ENCODE results near the gene CASP7.
"Not testable (repeated sequence)": the region's sequence is repeated elsewhere in the genome, so short reads cannot be mapped to it uniquely, and the experiment has no call there.

Gene CASP7

DNA sequence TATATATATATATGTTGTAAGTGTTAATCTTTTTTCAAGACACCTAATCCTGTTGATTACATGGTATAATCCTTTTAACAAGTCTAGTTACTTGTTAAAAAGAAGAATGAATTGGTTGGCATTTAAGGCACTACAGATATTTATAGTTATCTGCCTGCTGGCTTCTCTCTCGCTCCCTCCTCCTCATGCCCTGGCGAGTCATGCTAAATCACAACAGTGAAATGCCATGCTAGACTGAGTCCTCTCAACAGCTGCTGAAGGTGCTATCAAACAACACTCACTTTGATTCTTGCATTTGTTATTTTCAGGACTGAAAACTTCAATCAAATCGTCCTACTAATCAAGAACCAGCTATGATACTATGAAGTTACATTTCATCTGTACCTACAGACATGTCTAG is 31.2 kb upstream of the CASP7 start:
- Histone ChIP-seq H3K4me1 (ENCODE audit: control insufficient read depth, insufficient read depth, low read length) (no peaks in the 10 kb centered on the region), H3K9me3 (ENCODE audit: control insufficient read depth, insufficient read depth, low read length) (no peaks in the 10 kb centered on the region), H3K27ac (ENCODE audit: low read length) (no peak overlapping the region), H3K27me3 (ENCODE audit: control insufficient read depth, insufficient read depth, low read length) (no peaks in the 10 kb centered on the region), H3K36me3 (ENCODE audit: control insufficient read depth, insufficient read depth, low read length) (no peaks in the 10 kb centered on the region), H3K4me3 (ENCODE audit: low read length) (no peak overlapping the region)
- WGBS (ENCODE audit: insufficient coverage, insufficient read length), result no CpG with 5 or more reads among the region's 3 CpGs
- no peak for DNase-seq (ENCODE audit: low read depth, low spot score)

DNA sequence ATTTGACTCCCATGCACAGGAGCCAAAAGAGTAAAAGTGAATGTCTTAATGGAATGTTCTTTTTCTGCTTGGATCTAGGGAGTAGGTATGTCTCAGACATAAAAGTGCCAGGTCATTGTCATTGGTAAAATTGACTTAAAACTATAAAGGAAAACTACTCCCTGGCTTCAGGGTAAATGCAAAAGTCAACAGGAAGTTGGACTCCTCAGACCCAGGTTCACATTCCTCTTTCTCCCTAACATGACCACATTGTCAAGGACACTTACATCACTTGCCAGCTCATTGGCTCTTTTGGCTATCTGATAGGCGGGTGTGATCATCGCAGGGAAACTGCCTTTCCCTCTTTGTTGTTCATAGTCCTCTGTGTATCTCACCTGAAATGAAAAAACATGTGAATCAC is 29.5 kb upstream of the CASP7 start:
- no peak for DNase-seq (ENCODE audit: low read depth, low spot score)
- Histone ChIP-seq H3K4me1 (ENCODE audit: control insufficient read depth, insufficient read depth, low read length) (no peaks in the 10 kb centered on the region), H3K27ac (ENCODE audit: low read length) (no peak overlapping the region), H3K9me3 (ENCODE audit: control insufficient read depth, insufficient read depth, low read length) (no peaks in the 10 kb centered on the region), H3K4me3 (ENCODE audit: low read length) (no peak overlapping the region), H3K36me3 (ENCODE audit: control insufficient read depth, insufficient read depth, low read length) (no peaks in the 10 kb centered on the region), H3K27me3 (ENCODE audit: control insufficient read depth, insufficient read depth, low read length) (no peaks in the 10 kb centered on the region)
- WGBS (ENCODE audit: insufficient coverage, insufficient read length), result no CpG with 5 or more reads among the region's 2 CpGs

DNA sequence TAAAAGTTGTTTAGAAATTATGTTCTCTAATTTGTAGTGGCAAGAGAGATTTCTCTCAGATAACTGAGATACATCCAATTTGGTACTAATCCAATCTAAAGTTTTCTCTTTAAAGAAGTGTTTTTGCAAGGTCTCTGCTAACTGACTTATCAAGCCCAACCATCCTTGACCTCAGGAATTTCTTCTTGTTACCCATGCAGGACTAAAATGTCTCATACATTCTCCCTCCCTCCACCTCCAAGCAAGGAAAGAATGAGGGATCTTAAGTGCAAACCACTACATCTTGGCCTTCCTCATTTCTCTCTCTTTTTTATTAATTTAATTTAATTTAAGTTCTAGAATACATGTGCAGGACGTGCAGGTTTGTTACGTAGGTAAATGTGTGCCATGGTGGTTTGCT is 28.7 kb upstream of the CASP7 start:
- Histone ChIP-seq H3K4me3 (ENCODE audit: low read length) (no peak overlapping the region), H3K4me1 (ENCODE audit: control insufficient read depth, insufficient read depth, low read length) (no peaks in the 10 kb centered on the region), H3K36me3 (ENCODE audit: control insufficient read depth, insufficient read depth, low read length) (no peaks in the 10 kb centered on the region), H3K27ac (ENCODE audit: low read length) (no peak overlapping the region), H3K9me3 (ENCODE audit: control insufficient read depth, insufficient read depth, low read length) (no peaks in the 10 kb centered on the region), H3K27me3 (ENCODE audit: control insufficient read depth, insufficient read depth, low read length) (no peaks in the 10 kb centered on the region)
- WGBS (ENCODE audit: insufficient coverage, insufficient read length), result no CpG with 5 or more reads among the region's 2 CpGs
- no peak for DNase-seq (ENCODE audit: low read depth, low spot score)

DNA sequence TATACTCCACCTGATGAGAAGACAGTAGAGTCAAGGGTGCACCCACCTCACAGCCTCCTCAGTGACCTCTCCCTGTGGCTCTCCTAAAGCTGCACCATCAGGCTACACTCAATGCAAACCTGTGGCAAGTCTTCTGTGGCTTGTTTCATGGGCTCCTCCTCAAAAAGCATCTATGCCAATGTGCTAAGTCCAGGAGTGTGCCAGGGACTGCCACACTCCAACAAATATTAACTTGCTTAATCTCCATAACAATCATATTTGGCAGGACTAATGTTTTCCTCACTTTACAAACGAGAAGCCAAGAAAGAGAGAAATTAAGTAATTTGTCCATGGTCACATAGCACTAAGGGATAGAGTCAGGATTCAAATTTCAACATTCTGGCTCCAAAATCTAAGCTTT is 27.8 kb upstream of the CASP7 start:
- Histone ChIP-seq H3K27me3 (ENCODE audit: control insufficient read depth, insufficient read depth, low read length) (no peaks in the 10 kb centered on the region), H3K9me3 (ENCODE audit: control insufficient read depth, insufficient read depth, low read length) (no peaks in the 10 kb centered on the region), H3K27ac (ENCODE audit: low read length) (no peak overlapping the region), H3K36me3 (ENCODE audit: control insufficient read depth, insufficient read depth, low read length) (no peaks in the 10 kb centered on the region), H3K4me3 (ENCODE audit: low read length) (no peak overlapping the region), H3K4me1 (ENCODE audit: control insufficient read depth, insufficient read depth, low read length) (no peaks in the 10 kb centered on the region)
- DNase-seq (ENCODE audit: low read depth, low spot score), result no peak
- WGBS (ENCODE audit: insufficient coverage, insufficient read length), result no CpG with 5 or more reads among the region's 1 CpG

DNA sequence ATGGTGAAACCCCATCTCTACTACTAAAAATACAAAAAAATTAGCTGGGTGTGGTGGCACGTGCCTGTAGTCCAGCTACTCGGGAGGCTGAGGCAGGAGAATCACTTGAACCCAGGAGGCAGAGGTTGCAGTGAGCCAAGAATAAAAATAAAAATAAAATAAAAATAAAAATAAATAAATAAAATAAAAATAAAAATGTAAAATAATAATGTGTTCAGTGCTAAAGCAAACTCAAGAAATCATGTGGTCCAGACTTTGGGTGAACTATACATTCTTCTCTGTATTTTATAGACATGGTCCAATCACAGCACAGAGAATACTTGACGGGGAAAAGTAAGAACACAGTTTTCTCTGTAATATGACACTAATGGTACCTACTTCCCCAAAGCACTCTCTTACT is 27.3 kb upstream of the CASP7 start:
- no CpG with 5 or more reads among the region's 3 CpGs for WGBS (ENCODE audit: insufficient coverage, insufficient read length)
- H3K4me3 ChIP-seq (ENCODE audit: low read length); H3K36me3 ChIP-seq (ENCODE audit: control insufficient read depth, insufficient read depth, low read length); H3K9me3 ChIP-seq (ENCODE audit: control insufficient read depth, insufficient read depth, low read length); H3K27ac ChIP-seq (ENCODE audit: low read length); DNase-seq (ENCODE audit: low read depth, low spot score); H3K27me3 ChIP-seq (ENCODE audit: control insufficient read depth, insufficient read depth, low read length); H3K4me1 ChIP-seq (ENCODE audit: control insufficient read depth, insufficient read depth, low read length): not testable (repeated sequence)

DNA sequence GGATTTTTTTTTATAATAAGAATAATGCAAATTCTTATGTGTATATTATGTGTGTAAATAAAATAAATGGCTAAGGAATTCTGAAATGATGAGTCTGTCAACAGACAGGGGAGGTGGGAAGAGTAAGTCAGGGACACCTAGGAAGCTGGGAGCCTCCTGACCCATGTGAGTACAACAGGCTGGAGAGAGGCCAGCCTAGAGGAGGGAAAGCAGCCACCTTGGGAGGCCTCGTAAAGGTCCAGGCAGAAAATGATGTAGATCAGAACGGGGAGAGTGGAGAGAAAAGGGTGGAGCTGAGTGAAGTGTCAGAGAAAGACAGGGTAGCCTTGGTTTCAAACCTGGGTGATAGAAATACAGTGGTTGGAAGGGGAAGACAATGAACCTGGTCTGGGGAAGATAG is 22.8 kb upstream of the CASP7 start:
- Histone ChIP-seq H3K4me3 (ENCODE audit: low read length) (no peak overlapping the region), H3K27me3 (ENCODE audit: control insufficient read depth, insufficient read depth, low read length) (no peaks in the 10 kb centered on the region), H3K36me3 (ENCODE audit: control insufficient read depth, insufficient read depth, low read length) (no peaks in the 10 kb centered on the region), H3K4me1 (ENCODE audit: control insufficient read depth, insufficient read depth, low read length) (no peaks in the 10 kb centered on the region), H3K9me3 (ENCODE audit: control insufficient read depth, insufficient read depth, low read length) (no peaks in the 10 kb centered on the region), H3K27ac (ENCODE audit: low read length) (no peak overlapping the region)
- no peak for DNase-seq (ENCODE audit: low read depth, low spot score)
- WGBS (ENCODE audit: insufficient coverage, insufficient read length), result no CpG with 5 or more reads among the region's 2 CpGs

DNA sequence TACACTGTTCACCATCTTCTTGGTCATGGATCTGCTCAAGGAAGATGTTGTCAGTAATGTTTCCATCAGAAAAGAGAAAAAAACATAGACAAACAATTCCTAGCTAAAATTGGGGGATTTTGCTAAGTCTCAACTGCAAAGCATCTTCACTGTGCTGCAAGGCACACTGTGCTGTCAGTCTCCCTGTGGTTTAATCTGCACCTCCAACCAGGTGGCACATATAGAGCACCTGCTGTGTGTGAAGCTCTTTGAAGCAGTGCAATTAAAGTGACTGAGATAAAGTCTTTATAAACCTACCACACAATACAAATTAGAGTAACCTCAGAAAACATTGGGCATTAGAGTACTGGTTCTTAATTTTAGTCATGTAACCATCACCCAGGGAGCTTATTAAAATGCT is 22.2 kb upstream of the CASP7 start:
- no peak overlapping the region for H3K4me3 ChIP-seq (ENCODE audit: low read length)
- no peaks in the 10 kb centered on the region for H3K36me3 ChIP-seq (ENCODE audit: control insufficient read depth, insufficient read depth, low read length)
- no peak for DNase-seq (ENCODE audit: low read depth, low spot score)
- no peaks in the 10 kb centered on the region for H3K4me1 ChIP-seq (ENCODE audit: control insufficient read depth, insufficient read depth, low read length)
- H3K27ac ChIP-seq (ENCODE audit: low read length), result no peak overlapping the region
- H3K9me3 ChIP-seq (ENCODE audit: control insufficient read depth, insufficient read depth, low read length), result no peaks in the 10 kb centered on the region
- H3K27me3 ChIP-seq (ENCODE audit: control insufficient read depth, insufficient read depth, low read length), result no peaks in the 10 kb centered on the region

DNA sequence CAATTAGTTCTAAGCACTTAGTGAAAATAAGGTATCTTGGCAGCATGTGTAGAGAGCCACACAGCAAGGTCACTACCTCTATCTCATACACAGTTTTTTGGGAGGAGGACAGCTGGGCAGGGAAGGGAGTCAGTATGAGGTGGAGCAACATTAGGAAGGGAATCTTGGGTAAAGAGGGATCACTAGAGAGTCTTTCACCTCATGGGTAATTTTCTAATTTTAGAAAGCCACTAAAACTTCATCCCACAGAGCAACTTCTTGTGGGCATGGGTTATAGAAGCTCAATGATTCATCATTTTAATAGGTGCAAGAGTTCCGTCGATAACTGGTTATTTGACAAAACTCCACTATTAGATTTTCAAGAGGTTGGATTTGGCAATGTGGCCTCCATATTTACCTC is 18.4 kb upstream of the CASP7 start:
- no peaks in the 10 kb centered on the region for H3K9me3 ChIP-seq (ENCODE audit: control insufficient read depth, insufficient read depth, low read length)
- no peak overlapping the region for H3K4me3 ChIP-seq (ENCODE audit: low read length)
- H3K27me3 ChIP-seq (ENCODE audit: control insufficient read depth, insufficient read depth, low read length), result no peaks in the 10 kb centered on the region
- no peak for DNase-seq (ENCODE audit: low read depth, low spot score)
- 0 out of 2 replicates have a peak, but pooled peaks cover 1% of the 10 kb centered on the region for H3K4me1 ChIP-seq (ENCODE audit: control insufficient read depth, insufficient read depth, low read length)
- no peak overlapping the region for H3K27ac ChIP-seq (ENCODE audit: low read length)
- WGBS (ENCODE audit: insufficient coverage, insufficient read length), result no CpG with 5 or more reads among the region's 2 CpGs
- no peaks in the 10 kb centered on the region for H3K36me3 ChIP-seq (ENCODE audit: control insufficient read depth, insufficient read depth, low read length)

DNA sequence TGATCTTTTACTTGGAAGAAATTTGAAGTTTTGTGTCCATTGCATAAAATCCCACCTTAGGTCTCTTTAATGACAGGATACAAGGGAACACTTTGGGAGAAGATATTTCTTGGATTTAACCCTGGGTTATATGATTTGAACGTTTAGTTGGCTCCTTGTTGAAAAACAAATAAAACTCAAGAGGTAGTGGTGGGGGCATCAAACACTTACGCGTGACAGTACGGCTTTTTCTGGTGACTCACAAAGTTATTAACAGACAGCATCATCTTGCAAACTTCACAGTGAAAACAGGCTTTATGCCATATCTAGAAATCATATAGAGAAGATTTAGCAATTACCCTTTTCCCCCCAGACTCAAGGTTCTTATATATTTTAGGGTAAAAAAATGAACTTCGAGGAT is 16.6 kb upstream of the CASP7 start:
- WGBS (ENCODE audit: insufficient coverage, insufficient read length), result no CpG with 5 or more reads among the region's 5 CpGs
- DNase-seq (ENCODE audit: low read depth, low spot score), result no peak
- Histone ChIP-seq H3K27me3 (ENCODE audit: control insufficient read depth, insufficient read depth, low read length) (no peaks in the 10 kb centered on the region), H3K27ac (ENCODE audit: low read length) (no peak overlapping the region), H3K36me3 (ENCODE audit: control insufficient read depth, insufficient read depth, low read length) (no peaks in the 10 kb centered on the region), H3K4me3 (ENCODE audit: low read length) (no peak overlapping the region), H3K9me3 (ENCODE audit: control insufficient read depth, insufficient read depth, low read length) (no peaks in the 10 kb centered on the region), H3K4me1 (ENCODE audit: control insufficient read depth, insufficient read depth, low read length) (0 out of 2 replicates have a peak, but pooled peaks cover 1% of the 10 kb centered on the region)

DNA sequence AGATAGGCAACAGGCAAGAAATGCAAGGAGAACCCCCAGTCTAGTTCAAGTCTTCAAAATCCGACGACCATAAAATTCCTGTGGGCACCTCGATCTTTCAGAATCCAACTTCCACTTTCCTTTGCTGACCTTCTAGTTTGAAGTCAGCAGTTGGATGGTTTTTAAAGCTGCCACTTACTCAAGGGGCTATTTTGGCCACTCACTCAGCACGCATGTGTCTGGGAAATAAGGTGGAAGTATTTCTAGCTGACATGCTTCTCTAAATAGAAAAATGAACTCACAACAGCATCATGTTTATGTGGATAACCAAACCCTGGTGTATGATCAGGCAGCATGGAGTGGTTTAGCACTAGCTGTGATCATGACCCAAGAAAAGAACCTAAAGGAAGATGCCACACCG is 15.8 kb upstream of the CASP7 start, which contains the start of gene NRAP:
Gene NRAP (minus strand): TSS at position 134 of the 400 bp plus-strand sequence. CDS start 159 bp downstream, outside the sequence.
- H3K36me3 ChIP-seq (ENCODE audit: control insufficient read depth, insufficient read depth, low read length), result no peaks in the 10 kb centered on the region
- H3K9me3 ChIP-seq (ENCODE audit: control insufficient read depth, insufficient read depth, low read length), result no peaks in the 10 kb centered on the region
- H3K4me1 ChIP-seq (ENCODE audit: control insufficient read depth, insufficient read depth, low read length), result 0 out of 2 replicates have a peak, but pooled peaks cover 1% of the 10 kb centered on the region
- no CpG with 5 or more reads among the region's 5 CpGs for WGBS (ENCODE audit: insufficient coverage, insufficient read length)
- H3K4me3 ChIP-seq (ENCODE audit: low read length), result no peak within 1 kb of the TSS
- no peaks in the 10 kb centered on the region for H3K27me3 ChIP-seq (ENCODE audit: control insufficient read depth, insufficient read depth, low read length)
- no peak for DNase-seq (ENCODE audit: low read depth, low spot score)
- no peak within 1 kb of the TSS for H3K27ac ChIP-seq (ENCODE audit: low read length)

DNA sequence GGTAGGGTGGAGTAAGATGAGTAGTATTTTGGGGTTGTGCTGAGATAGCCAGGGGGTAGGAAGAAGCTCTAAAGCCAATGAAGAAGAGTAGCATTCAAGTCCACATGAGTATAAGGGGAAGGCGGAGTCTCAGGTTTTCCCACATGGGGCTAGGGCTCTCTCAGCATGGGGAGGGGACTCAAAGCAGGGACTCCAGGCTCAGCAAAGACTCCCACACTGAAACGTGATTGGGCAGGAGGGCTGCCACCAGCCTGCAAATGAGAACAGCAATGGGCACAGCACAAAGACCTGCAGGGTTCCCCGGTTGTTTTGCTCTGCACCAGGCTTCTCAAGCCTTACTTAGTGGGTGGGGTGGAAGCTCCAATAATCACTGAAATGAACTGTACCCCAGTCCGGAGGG is 14.4 kb upstream of the CASP7 start:
- no peak for DNase-seq (ENCODE audit: low read depth, low spot score)
- Histone ChIP-seq H3K27ac (ENCODE audit: low read length) (no peak overlapping the region), H3K36me3 (ENCODE audit: control insufficient read depth, insufficient read depth, low read length) (no peaks in the 10 kb centered on the region), H3K9me3 (ENCODE audit: control insufficient read depth, insufficient read depth, low read length) (no peaks in the 10 kb centered on the region), H3K27me3 (ENCODE audit: control insufficient read depth, insufficient read depth, low read length) (no peaks in the 10 kb centered on the region), H3K4me1 (ENCODE audit: control insufficient read depth, insufficient read depth, low read length) (0 out of 2 replicates have a peak, but pooled peaks cover 1% of the 10 kb centered on the region), H3K4me3 (ENCODE audit: low read length) (no peak overlapping the region)
- WGBS (ENCODE audit: insufficient coverage, insufficient read length), result no CpG with 5 or more reads among the region's 4 CpGs
